Small intestine (tissue), 7 donors: Measurements from ENCODE around the gene AIG1. TPM values are rescaled to one million over a fixed set of nuclear protein-coding genes. Genes with fewer than 3 reads are reported as not detected.

Experiments used
- DNase-seq, 2 donors: peaks; one replicate each; pipeline versions ENCODE4 v3.0.0 to v3.0.0-alpha.2; 2013
- FAIRE-seq: peaks from 2 replicates; lab custom pipeline; 2012; peaks lifted over from hg19 to GRCh38; lab: Jason Lieb, UNC
- H3K27ac ChIP-seq, 3 donors: one replicate each; pipeline ENCODE4 v1.5.1; 2013; ENCODE audit warnings: low read length in 2 of 3, mild to moderate bottlenecking in 2 of 3, control low read depth in 1 of 3, inconsistent platforms in 1 of 3, low read depth in 1 of 3, moderate library complexity in 1 of 3
- H3K27me3 ChIP-seq, 3 donors: one replicate each; pipeline ENCODE4 v1.6.1; 2013; ENCODE audit warnings: low read length in 3 of 3, inconsistent platforms in 1 of 3; ENCODE audit not compliant: control insufficient read depth in 3 of 3, insufficient read depth in 3 of 3
- H3K36me3 ChIP-seq, 3 donors: one replicate each; pipeline ENCODE4 v1.6.1; 2013; ENCODE audit warnings: low read length in 3 of 3, inconsistent platforms in 1 of 3, low read depth in 1 of 3, mild to moderate bottlenecking in 1 of 3, moderate library complexity in 1 of 3; ENCODE audit not compliant: control insufficient read depth in 3 of 3, insufficient read depth in 2 of 3
- H3K4me1 ChIP-seq, 3 donors: one replicate each; pipeline ENCODE4 v1.6.1; 2013; ENCODE audit warnings: low read length in 2 of 3, inconsistent platforms in 1 of 3, low read depth in 1 of 3, mild to moderate bottlenecking in 1 of 3, moderate library complexity in 1 of 3; ENCODE audit not compliant: control insufficient read depth in 3 of 3, insufficient read depth in 2 of 3
- H3K4me3 ChIP-seq, 3 donors: one replicate each; pipeline ENCODE4 v1.5.1; 2013; ENCODE audit warnings: low read length in 3 of 3, control low read depth in 1 of 3, inconsistent platforms in 1 of 3, low read depth in 1 of 3, mild to moderate bottlenecking in 1 of 3, moderate library complexity in 1 of 3
- H3K9me3 ChIP-seq, 2 donors: one replicate each; pipeline ENCODE4 v1.6.1; 2013; ENCODE audit warnings: low read depth in 1 of 2, low read length in 1 of 2; ENCODE audit not compliant: control insufficient read depth in 2 of 2, insufficient read depth in 1 of 2
- WGBS, 3 donors: extraction: QIAGEN DNeasy Blood & Tissue Kit; methylation state at CpG; one replicate each; pipeline ENCODE4 v1.1.7; 2013; 5-methylcytosine and 5-hydroxymethylcytosine counted together
- polyA plus RNA-seq, 4 donors: library from polyadenylated mRNA; stranded (reverse) in 3 of 4; unstranded in 1 of 4; fragments of 200-250 nt in 3 of 4; fragments of 120-200 nt in 1 of 4; gene quantifications; one replicate each; pipeline versions ENCODE4 v1.2.1 to v1.2.3, GENCODE V29; 2013
- donor health status: healthy with polysubstance abuse.
- donor health status: control.
- donor health status: control.
- donor health status: Bipolar disorder and iron deficiency.
- donor health status: healthy.

The AIG1 gene
- polyA plus RNA-seq, 4 donors = 56.6 to 244 (median 79.0) TPM

GRCh38 chr6:143177706-143178105 is 117.0 kb downstream of the AIG1 start:
- H3K27me3 ChIP-seq = no peaks in the 10 kb centered on the region
- H3K4me3 ChIP-seq = no peak overlapping the region
- FAIRE-seq = no peak
- no peaks in the 10 kb centered on the region for H3K4me1 ChIP-seq
- 90 to 95% (median 94%) methylated on average over 4 of the region's 4 CpGs for WGBS, 3 donors
- peaks cover 0 to 26% (median 0%) of the 10 kb centered on the region in 3 donors for H3K36me3 ChIP-seq
- H3K9me3 ChIP-seq = peaks cover 0 to 20% of the 10 kb centered on the region in 2 donors
- H3K27ac ChIP-seq = no peak overlapping the region
- DNase-seq = no peak

GRCh38 chr6:143179096-143179495 is 118.4 kb downstream of the AIG1 start:
- WGBS, 3 donors = 93 to 99% (median 93%) methylated on average over 3 of the region's 3 CpGs

GRCh38 chr6:143179901-143180612 is 119.4 kb downstream of the AIG1 start:
- no peak for FAIRE-seq
- no peak overlapping the region for H3K4me3 ChIP-seq
- no peaks in the 10 kb centered on the region for H3K4me1 ChIP-seq
- peaks cover 0 to 11% of the 10 kb centered on the region in 2 donors for H3K9me3 ChIP-seq
- no peak for DNase-seq
- no peak overlapping the region for H3K27ac ChIP-seq
- H3K27me3 ChIP-seq = no peaks in the 10 kb centered on the region
- peaks cover 0 to 31% (median 0%) of the 10 kb centered on the region in 3 donors for H3K36me3 ChIP-seq
- WGBS, 3 donors = 73 to 81% (median 79%) methylated on average over 3 of the region's 3 CpGs

More at GRCh38 chr6:143179096-143179495, 118.4 kb downstream of the AIG1 start:
- Histone ChIP-seq H3K27ac (no peak overlapping the region), H3K36me3 (peaks cover 0 to 25% (median 0%) of the 10 kb centered on the region in 3 donors), H3K4me1 (no peaks in the 10 kb centered on the region), H3K9me3 (peaks cover 0 to 14% of the 10 kb centered on the region in 2 donors), H3K4me3 (no peak overlapping the region), H3K27me3 (no peaks in the 10 kb centered on the region)
- FAIRE-seq = no peak
- no peak for DNase-seq

- Histone ChIP-seq H3K4me1 (no peaks in the 10 kb centered on the region), H3K36me3 (peaks cover 0 to 33% (median 0%) of the 10 kb centered on the region in 3 donors), H3K27me3 (no peaks in the 10 kb centered on the region), H3K9me3 (peaks cover 0 to 11% of the 10 kb centered on the region in 2 donors), H3K4me3 (no peak overlapping the region), H3K27ac (no peak overlapping the region)
- no peak for FAIRE-seq
- WGBS, 3 donors = 77 to 93% (median 88%) methylated on average over 2 of the region's 2 CpGs
- no peak for DNase-seq
Measured at GRCh38 chr6:143180826-143181225, 120.1 kb downstream of the AIG1 start.

DNA sequence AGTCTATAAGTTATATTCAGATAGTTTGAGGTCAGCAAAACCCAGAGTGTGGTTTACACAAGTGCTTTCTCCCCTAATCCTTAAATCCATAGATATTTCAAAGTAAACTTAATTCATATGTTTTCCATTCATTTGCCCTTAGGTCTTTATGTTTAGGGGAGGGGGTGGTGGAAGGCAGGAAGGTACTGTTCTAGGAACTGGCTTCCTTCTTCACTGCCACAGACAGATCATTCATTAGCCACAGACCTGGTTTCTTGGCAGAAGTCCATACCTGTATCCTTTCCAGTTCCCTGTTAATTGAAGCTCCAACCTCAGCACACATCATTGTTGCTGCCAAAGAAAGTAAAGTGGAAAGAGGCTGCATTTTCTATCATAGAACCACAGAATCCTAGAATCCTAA is 123.0 kb downstream of the AIG1 start:
- FAIRE-seq = no peak
- H3K9me3 ChIP-seq = no peaks in the 10 kb centered on the region
- no peak for DNase-seq
- H3K4me1 ChIP-seq = no peaks in the 10 kb centered on the region
- H3K27me3 ChIP-seq = no peaks in the 10 kb centered on the region
- no peak overlapping the region for H3K27ac ChIP-seq
- H3K4me3 ChIP-seq = no peak overlapping the region
- H3K36me3 ChIP-seq = peaks cover 0 to 16% (median 6%) of the 10 kb centered on the region in 3 donors

- no peaks in the 10 kb centered on the region for H3K9me3 ChIP-seq
- WGBS, 3 donors = 91 to 95% (median 92%) methylated on average over 2 of the region's 2 CpGs
Measured at GRCh38 chr6:143185288-143185687, 124.6 kb downstream of the AIG1 start.

GRCh38 chr6:143187238-143187923 is 126.7 kb downstream of the AIG1 start:
- no peaks in the 10 kb centered on the region for H3K9me3 ChIP-seq
- peaks cover 0 to 23% (median 6%) of the 10 kb centered on the region in 3 donors for H3K36me3 ChIP-seq
- DNase-seq (no peak), FAIRE-seq (no peak)
- no peak overlapping the region for H3K27ac ChIP-seq
- H3K4me1 ChIP-seq = no peaks in the 10 kb centered on the region
- 78 to 94% (median 90%) methylated on average over 8 of the region's 8 CpGs for WGBS, 3 donors
- no peak overlapping the region for H3K4me3 ChIP-seq
- H3K27me3 ChIP-seq = no peaks in the 10 kb centered on the region

More at GRCh38 chr6:143185288-143185687, 124.6 kb downstream of the AIG1 start:
- no peak overlapping the region for H3K27ac ChIP-seq
- DNase-seq (no peak), FAIRE-seq (no peak)
- no peaks in the 10 kb centered on the region for H3K27me3 ChIP-seq
- no peak overlapping the region for H3K4me3 ChIP-seq
- H3K36me3 ChIP-seq = peaks cover 0 to 19% (median 6%) of the 10 kb centered on the region in 3 donors
- no peaks in the 10 kb centered on the region for H3K4me1 ChIP-seq

GRCh38 chr6:143188292-143188691 is 127.6 kb downstream of the AIG1 start:
- Histone ChIP-seq H3K36me3 (peaks cover 0 to 23% (median 6%) of the 10 kb centered on the region in 3 donors), H3K4me1 (no peaks in the 10 kb centered on the region), H3K27me3 (no peaks in the 10 kb centered on the region), H3K27ac (no peak overlapping the region), H3K4me3 (no peak overlapping the region), H3K9me3 (no peaks in the 10 kb centered on the region)
- FAIRE-seq (no peak), DNase-seq (no peak)
- WGBS, 3 donors = 81 to 96% (median 95%) methylated on average over 2 of the region's 2 CpGs
